GM21786 (cell line): ENCODE results near the gene CTXN1.

Experiments used
- ATAC-seq: cut with Tn5 transposase; IDR thresholded peaks from one replicate; pipeline ENCODE4 v1.9.1; 2021; ENCODE audit not compliant: unreplicated experiment

Gene CTXN1

DNA sequence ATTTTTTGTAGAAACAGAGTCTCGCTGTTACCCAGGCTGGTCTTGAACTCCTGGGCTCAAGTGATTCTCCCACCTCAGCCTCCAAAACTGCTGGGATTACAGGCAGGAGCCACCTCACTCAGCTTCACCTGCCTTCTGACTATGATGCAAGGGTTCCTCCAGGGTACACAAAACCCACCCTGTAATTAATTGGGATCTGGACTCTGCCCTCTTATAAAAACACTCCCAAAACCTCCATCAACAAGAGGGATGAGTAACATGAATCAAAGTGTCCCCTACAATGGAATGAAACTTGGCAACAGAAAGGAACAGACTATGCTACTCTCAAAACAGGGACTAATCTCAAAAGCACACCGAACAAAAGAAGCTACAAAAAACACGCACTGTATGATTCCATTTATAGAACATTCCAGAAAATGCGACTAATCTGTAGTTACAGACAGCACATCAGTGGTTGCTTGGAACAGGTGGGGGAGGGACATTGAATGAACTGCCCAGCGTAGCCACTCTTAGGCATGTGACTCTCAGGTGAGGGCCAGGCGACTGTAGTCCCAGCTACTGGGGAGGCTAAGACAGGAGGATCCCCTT is 48.6 kb downstream of the CTXN1 start:
- ATAC-seq, result no peak

DNA sequence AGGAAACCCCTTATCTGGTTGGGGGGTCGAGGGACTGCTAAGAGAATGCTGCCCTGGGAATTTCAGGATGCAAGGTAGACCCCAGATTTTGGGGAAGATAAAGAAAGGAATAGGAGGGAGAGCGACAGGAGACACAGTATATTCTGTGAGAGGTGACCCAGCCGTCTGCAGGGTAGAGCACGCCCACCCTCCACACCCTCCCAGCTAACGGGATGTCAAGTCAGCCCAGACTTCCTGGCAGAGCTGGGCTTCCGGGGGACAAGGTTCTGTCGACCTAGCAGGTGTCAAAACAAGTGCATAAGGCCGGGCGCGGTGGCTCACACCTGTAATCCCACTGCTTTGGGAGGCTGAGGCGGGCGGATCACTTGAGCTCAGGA is 51.0 kb downstream of the CTXN1 start:
- no peak for ATAC-seq
